PC-3 (cell line): Measurements from ENCODE around the gene CARMIL1. TPM values are rescaled to one million over a fixed set of nuclear protein-coding genes. Genes with fewer than 3 reads are reported as not detected.

Experiments used
- ATAC-seq: fragments of 200-7000 bp; cut with Tn5 transposase; 2 replicates; pipeline ENCODE4 v1.9.1; 2020; ENCODE audit warnings: mild to moderate bottlenecking, moderate library complexity
- BruUV-seq: library from RNA; stranded (reverse); fragments of 400-500 nt; replicated peaks from 2 replicates; lab custom pipeline; 2021; lab: Mats Ljungman, UMichigan
- CTCF ChIA-PET: fragments of 300-600 bp; sonication (Branson Sonifier 250); formaldehyde crosslinking; loops from one replicate; lab custom pipeline; 2022; ENCODE audit warnings: antibody characterized with exemption; lab: Charles Lee
- POLR2A ChIA-PET: fragments of 300-600 bp; sonication (Branson Sonifier 250); formaldehyde crosslinking; loops from one replicate; lab custom pipeline; 2022; ENCODE audit warnings: antibody characterized with exemption; ENCODE audit not compliant: unreplicated experiment; lab: Charles Lee
- DNase-seq: peaks from one replicate; pipeline ENCODE4 v3.0.0-alpha.2; 2015
- H2AFZ ChIP-seq: fragments of 300-600 bp; sonication (generic); 2 replicates; pipeline ENCODE4 v1.6.0; 2016; ENCODE audit warnings: antibody characterized with exemption, low read length
- H3F3A ChIP-seq: fragments of 300-600 bp; sonication (generic); one replicate; pipeline ENCODE4 v1.6.0; 2017; ENCODE audit warnings: antibody characterized with exemption, low read length, control low read depth, mild to moderate bottlenecking; ENCODE audit not compliant: unreplicated experiment
- H3K27ac ChIP-seq: fragments of 300-600 bp; sonication (generic); 2 replicates; pipeline ENCODE4 v1.5.1; 2016; ENCODE audit warnings: mild to moderate bottlenecking, low read length
- H3K27me3 ChIP-seq: fragments of 300-600 bp; sonication (generic); 2 replicates; pipeline ENCODE4 v1.6.1; 2016; ENCODE audit warnings: low read length, mixed read lengths
- H3K36me3 ChIP-seq: fragments of 300-600 bp; sonication (generic); 2 replicates; pipeline ENCODE4 v1.6.1; 2016; ENCODE audit warnings: low read depth, mixed run types, low read length, mixed read lengths
- H3K4me1 ChIP-seq: fragments of 300-600 bp; sonication (generic); 2 replicates; pipeline ENCODE4 v1.5.1; 2016; ENCODE audit warnings: low read length; ENCODE audit not compliant: insufficient read depth
- H3K4me2 ChIP-seq: fragments of 300-600 bp; sonication (generic); 2 replicates; pipeline ENCODE4 v1.6.0; 2016; ENCODE audit warnings: low read length
- H3K4me3 ChIP-seq: fragments of 300-600 bp; sonication (generic); 2 replicates; pipeline ENCODE4 v1.5.1; 2016; ENCODE audit warnings: mild to moderate bottlenecking, low read length, mixed read lengths
- H3K79me2 ChIP-seq: fragments of 300-600 bp; sonication (generic); 2 replicates; pipeline ENCODE4 v1.6.1; 2017; ENCODE audit warnings: low read length, mixed read lengths
- H3K9ac ChIP-seq: fragments of 300-600 bp; sonication (generic); 2 replicates; pipeline ENCODE4 v1.6.0; 2016; ENCODE audit warnings: mild to moderate bottlenecking, low read length
- H3K9me2 ChIP-seq: fragments of 300-600 bp; sonication (generic); replicated peaks from 2 replicates; pipeline ENCODE4 v1.6.1; 2016; ENCODE audit warnings: mixed run types, low read length, mixed read lengths
- H3K9me3 ChIP-seq: fragments of 300-600 bp; sonication (generic); 2 replicates; pipeline ENCODE4 v1.6.1; 2016; ENCODE audit warnings: low read length, mixed read lengths
- H4K20me1 ChIP-seq: fragments of 300-600 bp; sonication (generic); 2 replicates; pipeline ENCODE4 v1.6.1; 2016; ENCODE audit warnings: low read length, mixed read lengths
- CTCF ChIP-seq: fragments of 300-600 bp; sonication (generic); conservative IDR thresholded peaks from 2 replicates; pipeline ENCODE4 v1.5.1; 2017; ENCODE audit warnings: antibody characterized with exemption, low read depth, mild to moderate bottlenecking, low read length
- EZH2 ChIP-seq: fragments of 300-600 bp; sonication (generic); IDR thresholded peaks from one replicate; pipeline ENCODE4 v1.6.1; 2017; ENCODE audit warnings: antibody characterized with exemption, mild to moderate bottlenecking, low read length; ENCODE audit not compliant: unreplicated experiment
- EZH2phosphoT487 ChIP-seq: fragments of 300-600 bp; sonication (generic); IDR thresholded peaks from 2 replicates; pipeline ENCODE4 v1.6.1; 2018; ENCODE audit warnings: mild to moderate bottlenecking, antibody characterized with exemption, low read length, borderline replicate concordance
- intact Hi-C: fragments of 100-400 bp; cut with micrococcal nuclease; formaldehyde crosslinking; loops from 2 replicates; pipeline ENCODE4 v1.9.0; 2023
- total RNA-seq: library from RNA; depleted of rRNA; stranded (reverse); fragments of >200 nt; gene quantifications from 2 replicates; pipeline ENCODE4 v1.2.3, GENCODE V29; 2014

The CARMIL1 gene
- total RNA-seq, 1 experiment from 2014 or later: 22.0 TPM

GRCh38 chr6:25548451-25548850 lies 269.3 kb downstream of the CARMIL1 start:
- Histone ChIP-seq H4K20me1 (no peaks in the 10 kb centered on the region), H2AFZ (no peak overlapping the region), H3K9ac (no peak overlapping the region), H3K4me3 (no peak overlapping the region), H3K9me3 (no peaks in the 10 kb centered on the region), H3F3A (no peaks in the 10 kb centered on the region), H3K27me3 (no peaks in the 10 kb centered on the region), H3K27ac (no peak overlapping the region), H3K36me3 (no peaks in the 10 kb centered on the region), H3K79me2 (no peaks in the 10 kb centered on the region), H3K4me2 (no peak overlapping the region), H3K9me2 (no peaks in the 10 kb centered on the region), H3K4me1 (no peaks in the 10 kb centered on the region)
- ChIA-PET POLR2A (no interaction called here), CTCF (no interaction called here)
- TF ChIP-seq CTCF (no peak), EZH2phosphoT487 (no peak), EZH2 (no peak)
- intact Hi-C loops: no loop called here
- no TSS peak for BruUV-seq
- no peak for ATAC-seq
- DNase-seq: no peak

GRCh38 chr6:25550631-25551030 lies 271.5 kb downstream of the CARMIL1 start:
- H3K27ac ChIP-seq: no peak overlapping the region
- intact Hi-C loops: no loop called here
- no peaks in the 10 kb centered on the region for H3K9me3 ChIP-seq
- no peaks in the 10 kb centered on the region for H4K20me1 ChIP-seq
- ATAC-seq (no peak), DNase-seq (no peak)
- no TSS peak for BruUV-seq
- ChIA-PET POLR2A (interaction anchor here (0.6 kb wide), 1 partner anchor 297 kb away, joined by 3 read pairs; no protein-coding TSS in a partner anchor), CTCF (no interaction called here)
- TF ChIP-seq EZH2: no peak
- TF ChIP-seq EZH2phosphoT487: no peak
- TF ChIP-seq CTCF: no peak
- no peaks in the 10 kb centered on the region for H3K79me2 ChIP-seq
- no peaks in the 10 kb centered on the region for H3F3A ChIP-seq
- H3K4me3 ChIP-seq: no peak overlapping the region
- H3K27me3 ChIP-seq: no peaks in the 10 kb centered on the region
- H3K4me1 ChIP-seq: no peaks in the 10 kb centered on the region
- H2AFZ ChIP-seq: no peak overlapping the region
- no peak overlapping the region for H3K4me2 ChIP-seq
- no peak overlapping the region for H3K9ac ChIP-seq
- H3K9me2 ChIP-seq: no peaks in the 10 kb centered on the region
- no peaks in the 10 kb centered on the region for H3K36me3 ChIP-seq

- Histone ChIP-seq H3K9me3 (no peaks in the 10 kb centered on the region), H3F3A (no peaks in the 10 kb centered on the region), H3K27ac (no peak overlapping the region), H3K4me1 (peaks cover 6% of the 10 kb centered on the region), H3K27me3 (no peaks in the 10 kb centered on the region), H3K9me2 (no peaks in the 10 kb centered on the region), H3K4me3 (no peak overlapping the region), H2AFZ (no peak overlapping the region), H3K36me3 (no peaks in the 10 kb centered on the region), H3K4me2 (no peak overlapping the region), H3K9ac (no peak overlapping the region), H4K20me1 (no peaks in the 10 kb centered on the region), H3K79me2 (no peaks in the 10 kb centered on the region)
- no peak for ATAC-seq
- POLR2A ChIA-PET: no interaction called here
- CTCF ChIA-PET: no interaction called here
- DNase-seq: no peak
- no TSS peak for BruUV-seq
- TF ChIP-seq EZH2 (no peak), CTCF (no peak), EZH2phosphoT487 (no peak)
- intact Hi-C loops: no loop called here
Observed at GRCh38 chr6:25553502-25553901, 274.3 kb downstream of the CARMIL1 start.
